C4-2B (cell line): ENCODE measurements around the gene CAMTA1.

ENCODE experiments used
- CTCF ChIP-seq: fragments of 450-650 bp; conservative IDR thresholded peaks from 2 replicates; pipeline ENCODE4 v1.5.1; 2017; ENCODE audit warnings: mild to moderate bottlenecking
- ZFX ChIP-seq: fragments of 450-650 bp; IDR thresholded peaks from 2 replicates; pipeline ENCODE4 v1.6.1; 2017

- TF ChIP-seq CTCF: no peak
- no peak for TF ChIP-seq ZFX
These were observed 927.6 kb downstream of the CAMTA1 start for GRCh38 chr1:7712731-7713323.
